Cerebellar cortex (tissue), 1 donor: Measurements from ENCODE around the gene TMBIM1.
A peak's percentile ranks its signal among the peaks of the same experiment; 100 is the strongest.
"Not testable (repeated sequence)": the region's sequence is repeated elsewhere in the genome, so short reads cannot be mapped to it uniquely, and the experiment has no call there.

Source experiments
- DNase-seq: peaks from one replicate; pipeline ENCODE4 v3.0.0-alpha.2; 2015; ENCODE audit warnings: low spot score

Gene TMBIM1

DNA sequence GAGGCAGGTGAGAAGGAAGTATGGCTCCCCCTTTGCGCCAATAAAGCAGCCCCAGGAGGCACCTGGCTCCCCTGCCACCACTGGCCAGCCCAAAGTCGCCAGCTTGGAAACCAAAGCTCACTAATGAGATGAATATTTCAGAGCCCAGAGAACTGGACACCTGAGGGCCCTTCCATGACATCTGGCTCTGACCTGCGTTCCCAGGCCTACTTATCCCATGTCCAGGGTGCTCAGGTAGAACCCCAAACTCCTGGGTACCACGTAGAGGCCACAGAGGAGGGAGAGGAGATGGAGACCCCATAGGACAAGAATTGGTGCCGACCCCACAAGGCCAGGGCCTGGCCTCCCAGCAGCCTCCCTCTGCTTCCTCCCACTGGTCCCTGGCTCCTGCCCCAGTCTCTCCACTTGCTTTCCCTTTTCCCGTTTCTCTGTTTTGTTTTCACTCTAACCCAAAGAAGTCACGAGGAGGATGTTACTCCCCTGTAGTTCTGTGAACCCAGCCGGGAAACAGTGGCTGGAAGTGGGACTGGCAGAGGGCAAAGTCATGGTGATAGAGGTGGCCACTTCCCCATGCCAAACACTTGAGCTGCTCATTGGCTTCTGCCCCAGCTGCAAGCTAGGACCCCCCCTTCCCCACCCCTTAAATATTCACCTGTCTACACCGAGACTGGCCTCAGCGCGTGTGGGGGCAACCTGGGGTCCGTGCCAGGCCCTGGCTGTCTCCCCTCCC lies 820 bp downstream of the TMBIM1 start:
- no peak for DNase-seq

DNA sequence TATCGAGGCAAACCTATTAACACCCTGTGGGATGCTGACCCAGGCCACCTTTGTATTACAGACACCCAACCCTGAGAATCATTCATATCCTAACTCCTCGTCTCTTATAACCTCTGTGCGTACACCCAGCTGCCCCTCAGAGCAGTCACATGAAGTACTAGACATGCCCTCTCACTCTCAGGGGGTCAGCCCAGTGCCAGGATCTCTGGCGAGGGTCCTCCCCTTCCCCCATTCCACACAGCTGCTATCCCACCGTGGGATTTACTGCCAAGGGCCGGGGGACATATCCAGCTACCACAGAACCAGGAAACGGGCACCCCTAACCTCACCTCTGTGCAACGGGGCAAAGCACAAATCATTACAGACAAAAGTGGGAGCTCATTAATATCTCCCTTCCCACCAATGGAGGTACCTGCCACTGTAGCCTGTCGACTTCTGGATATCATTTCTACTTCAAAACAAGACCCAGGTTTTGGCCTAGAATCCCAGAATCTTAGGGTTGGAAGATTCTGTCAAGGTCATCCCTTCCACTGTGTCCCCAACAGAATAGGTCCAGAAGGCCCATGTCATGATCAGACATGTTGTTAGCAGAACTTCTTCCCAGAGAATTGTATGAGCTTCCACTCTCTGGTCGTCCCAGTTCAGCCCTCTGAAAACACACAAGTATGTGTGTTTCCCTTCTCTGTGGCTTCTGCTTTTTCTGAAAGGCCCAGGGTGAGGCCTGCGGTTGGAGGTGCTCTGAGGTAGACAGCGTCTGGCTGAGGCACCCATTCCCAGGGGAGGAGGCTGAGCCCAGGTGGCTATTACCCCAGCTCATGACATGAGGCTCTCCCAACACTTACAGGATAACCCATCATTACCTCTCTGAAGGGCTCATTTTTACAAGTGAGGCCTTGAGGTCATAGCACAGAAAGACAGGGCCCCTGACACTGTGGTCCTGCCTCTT lies 1.7 kb downstream of the TMBIM1 start:
- DNase-seq = peak; percentile 16

DNA sequence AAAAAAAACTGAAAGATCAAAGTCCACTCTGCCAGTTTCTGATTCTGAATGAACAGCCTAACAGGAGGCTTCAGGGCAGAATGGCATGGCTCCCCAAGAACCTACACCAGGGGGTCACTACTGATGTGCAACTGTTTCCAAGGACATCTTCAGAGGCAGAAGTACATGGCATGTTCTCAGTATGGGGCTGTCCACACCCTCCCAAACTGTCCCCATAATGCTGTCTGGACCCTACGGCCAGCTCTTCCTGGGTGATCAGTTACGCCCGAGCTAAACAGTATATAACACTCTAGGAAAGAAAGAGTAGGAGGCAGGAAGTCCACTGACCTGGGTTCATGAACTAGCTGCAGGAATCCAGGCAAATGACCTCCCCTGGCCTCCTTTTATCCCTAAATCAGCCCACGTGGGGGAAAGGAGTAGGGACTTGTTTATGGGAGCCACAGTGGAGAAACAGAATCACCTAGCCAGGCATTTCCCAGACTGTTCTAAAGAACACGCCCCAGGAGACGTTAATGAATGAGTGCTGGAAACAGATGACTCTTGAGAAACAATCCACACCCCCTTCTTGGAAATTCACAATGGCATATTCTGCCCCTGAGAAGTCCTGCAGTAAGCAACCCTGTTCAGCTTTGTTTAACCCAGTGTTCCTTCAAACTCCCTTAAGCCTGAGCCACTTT lies 2.5 kb downstream of the TMBIM1 start:
- DNase-seq = peak; percentile 22

DNA sequence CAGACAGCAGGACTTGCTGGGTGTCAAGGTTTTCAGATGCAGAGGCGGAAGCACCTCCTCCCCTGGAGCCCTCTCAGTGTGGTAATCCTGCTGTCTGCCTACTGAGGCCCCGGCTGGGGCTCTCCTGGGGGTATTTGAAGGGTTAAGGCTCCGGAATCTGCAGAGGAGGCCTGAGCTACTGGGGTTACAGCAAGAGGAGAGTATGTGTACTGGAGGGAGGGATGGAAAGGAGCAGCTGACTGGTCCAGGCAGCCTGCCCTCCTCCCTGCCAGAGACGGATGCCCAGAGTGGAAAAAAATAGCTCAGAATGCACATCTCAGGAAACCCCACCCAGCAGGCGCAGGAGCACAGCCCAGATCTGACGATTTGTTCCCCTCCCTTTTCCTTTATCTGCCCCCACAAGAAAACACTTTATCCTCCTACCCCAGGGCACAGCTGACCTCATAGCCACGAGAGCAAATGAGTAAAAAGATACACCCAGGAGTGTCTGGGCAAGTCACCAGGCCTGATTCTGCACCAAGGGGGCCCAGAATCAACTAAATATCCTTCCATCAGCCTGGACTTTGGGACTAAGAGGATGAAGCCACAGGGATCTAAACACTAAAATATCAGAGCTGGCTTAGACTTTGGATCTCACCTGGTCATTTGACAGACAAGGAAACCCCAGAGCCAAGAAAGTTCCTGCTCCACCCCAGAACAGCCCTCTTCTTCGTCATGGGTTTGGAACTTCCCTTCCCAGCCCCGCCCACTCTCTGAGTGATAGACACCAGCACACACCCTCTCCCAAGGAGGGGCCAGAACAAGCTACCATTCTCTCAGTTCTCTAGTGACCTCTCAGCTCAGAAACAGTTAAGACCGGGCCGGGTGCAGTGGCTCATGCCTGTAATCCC lies 5.5 kb downstream of the TMBIM1 start:
- peak; percentile 96 for DNase-seq

DNA sequence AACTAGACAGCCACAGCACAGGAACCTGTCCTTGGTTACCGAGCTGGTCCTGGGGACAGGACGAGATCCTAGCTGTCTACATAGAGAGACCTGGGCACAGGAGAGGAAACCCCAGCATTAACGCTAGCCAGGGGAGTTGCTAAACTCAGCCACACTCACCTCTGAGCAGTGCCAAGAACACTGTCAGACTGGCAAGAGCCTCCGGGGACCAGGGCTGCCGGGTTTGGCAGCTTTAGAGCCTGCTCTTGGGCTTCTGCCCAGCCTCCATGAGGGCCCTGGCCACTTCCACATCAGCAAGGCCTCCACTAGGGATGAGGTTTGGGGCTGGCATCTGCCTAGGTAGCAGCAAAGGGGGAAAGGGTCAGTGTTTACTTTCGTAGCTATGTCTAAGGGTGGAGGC lies 6.7 kb downstream of the TMBIM1 start:
- DNase-seq = no peak

DNA sequence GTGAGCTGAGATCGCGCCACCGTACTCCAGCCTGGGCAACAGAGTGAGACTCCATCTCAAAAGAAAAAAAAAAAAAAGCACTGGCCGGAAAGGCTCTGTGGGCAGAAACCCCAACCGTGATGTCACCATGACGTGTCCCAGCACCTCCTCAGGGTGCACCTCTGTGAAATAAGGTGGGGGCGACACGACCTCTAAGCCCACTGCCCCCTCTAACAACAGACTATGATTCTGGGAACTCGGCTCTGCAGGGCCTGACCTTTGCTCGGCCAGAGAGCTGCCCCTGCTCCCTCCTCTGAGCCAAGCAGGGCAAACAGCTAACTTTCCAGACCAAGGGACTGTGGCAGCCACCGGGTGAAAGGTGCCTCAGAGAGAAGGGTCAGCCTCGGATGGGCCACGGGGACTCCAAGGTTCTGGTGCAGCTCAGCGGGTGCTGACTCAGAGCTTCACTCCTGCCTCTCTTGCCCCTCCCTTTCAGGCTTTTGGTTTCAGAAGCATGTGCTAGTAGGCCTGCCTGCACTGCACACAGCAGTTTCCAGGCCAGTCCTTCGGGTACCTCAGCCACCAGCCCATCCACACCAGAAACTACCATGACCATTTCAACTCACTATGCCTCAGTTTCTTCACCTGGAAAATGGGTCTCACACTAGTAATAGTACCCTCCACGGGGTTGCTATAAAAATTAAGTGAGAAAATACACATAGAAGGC lies 8.0 kb downstream of the TMBIM1 start:
- DNase-seq = no peak

DNA sequence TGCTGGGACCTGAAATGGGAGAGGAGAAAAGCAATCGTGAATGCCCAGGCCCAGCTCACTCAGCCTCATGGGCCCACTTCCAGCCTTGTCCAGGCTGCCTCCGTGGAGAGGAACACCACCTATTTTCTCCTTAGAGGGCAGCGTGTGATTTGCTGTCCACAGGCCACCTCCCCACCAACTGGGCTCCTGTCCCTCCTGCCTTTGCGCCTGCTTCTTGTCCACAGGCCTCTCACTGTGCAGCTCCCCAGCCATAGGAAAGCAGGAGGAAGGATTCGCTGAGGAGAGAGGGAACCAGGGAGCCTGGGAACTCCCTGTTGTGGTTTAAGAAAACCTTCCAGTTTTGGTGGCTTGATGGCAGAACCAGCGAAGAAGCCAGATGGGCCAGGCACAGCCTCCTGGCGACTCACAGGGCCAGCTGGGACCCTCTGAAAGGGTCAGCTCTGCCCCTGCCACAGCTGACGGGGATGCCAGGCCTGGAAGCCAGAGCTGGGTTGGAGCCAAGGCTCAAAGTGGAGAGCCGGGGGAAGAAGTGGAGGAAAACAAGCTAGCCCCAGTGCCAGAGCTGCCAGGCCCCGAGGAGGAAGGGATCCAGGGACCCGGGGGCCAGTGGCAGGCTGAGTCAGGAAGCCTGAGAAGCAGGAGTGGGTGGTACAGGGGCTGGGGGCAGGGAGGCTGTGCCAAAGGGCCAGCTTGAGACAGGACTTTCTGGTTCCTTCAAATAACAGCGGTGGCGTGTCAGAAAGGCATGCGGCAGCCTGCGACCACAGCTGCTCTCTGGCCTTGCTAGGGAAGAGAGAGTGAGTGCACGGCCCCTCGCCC lies 9.9 kb downstream of the TMBIM1 start:
- DNase-seq = peak; percentile 75

DNA sequence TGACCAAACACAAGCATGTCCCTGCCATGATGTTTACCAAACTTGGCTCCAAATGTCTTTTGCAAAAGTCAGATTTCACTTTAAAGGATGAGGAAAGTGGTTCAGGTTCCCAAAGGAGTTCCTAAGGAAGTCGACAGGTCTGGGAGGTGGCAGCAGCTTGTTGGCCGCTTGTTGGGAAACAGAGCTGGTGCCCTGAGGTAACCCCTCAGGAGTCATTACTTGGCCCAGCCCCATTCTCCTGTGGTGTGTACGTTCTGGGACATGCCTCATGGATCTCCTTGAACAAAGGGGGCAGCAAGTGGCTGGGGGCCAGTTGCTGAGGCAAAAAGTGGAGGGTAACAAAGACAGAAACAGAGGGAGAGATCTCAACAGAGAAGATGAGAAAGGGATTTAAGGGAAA lies 10.9 kb downstream of the TMBIM1 start:
- no peak for DNase-seq

DNA sequence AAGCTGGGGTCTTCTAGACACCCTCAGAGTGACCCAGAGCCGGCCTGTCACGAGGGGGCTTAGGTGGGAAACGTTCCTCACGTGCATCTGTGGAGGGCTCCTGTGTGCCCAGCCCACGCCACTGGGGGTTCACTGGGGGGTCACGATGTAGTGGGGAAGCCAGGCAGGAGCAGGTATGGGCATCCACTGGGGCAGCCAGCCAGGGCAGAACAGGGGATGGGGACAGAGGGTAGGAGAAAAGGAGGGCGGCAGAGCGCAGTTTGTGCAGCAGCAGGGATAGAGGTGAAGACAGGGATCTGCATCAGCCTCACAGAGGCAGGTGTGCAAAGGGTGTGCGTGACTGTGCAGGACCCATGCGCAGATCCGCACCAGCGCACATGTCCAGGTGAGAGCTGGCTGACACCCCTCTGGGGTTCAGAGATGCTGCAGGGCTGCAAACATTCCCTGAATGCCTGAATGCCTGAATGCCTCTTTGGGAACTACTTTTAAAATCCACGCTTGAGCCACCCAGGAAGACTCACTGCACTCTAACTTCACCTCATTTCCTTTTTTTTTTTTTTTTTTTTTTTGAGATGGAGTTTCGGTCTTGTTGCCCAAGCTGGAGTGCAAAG lies 11.9 kb downstream of the TMBIM1 start:
- no peak for DNase-seq

DNA sequence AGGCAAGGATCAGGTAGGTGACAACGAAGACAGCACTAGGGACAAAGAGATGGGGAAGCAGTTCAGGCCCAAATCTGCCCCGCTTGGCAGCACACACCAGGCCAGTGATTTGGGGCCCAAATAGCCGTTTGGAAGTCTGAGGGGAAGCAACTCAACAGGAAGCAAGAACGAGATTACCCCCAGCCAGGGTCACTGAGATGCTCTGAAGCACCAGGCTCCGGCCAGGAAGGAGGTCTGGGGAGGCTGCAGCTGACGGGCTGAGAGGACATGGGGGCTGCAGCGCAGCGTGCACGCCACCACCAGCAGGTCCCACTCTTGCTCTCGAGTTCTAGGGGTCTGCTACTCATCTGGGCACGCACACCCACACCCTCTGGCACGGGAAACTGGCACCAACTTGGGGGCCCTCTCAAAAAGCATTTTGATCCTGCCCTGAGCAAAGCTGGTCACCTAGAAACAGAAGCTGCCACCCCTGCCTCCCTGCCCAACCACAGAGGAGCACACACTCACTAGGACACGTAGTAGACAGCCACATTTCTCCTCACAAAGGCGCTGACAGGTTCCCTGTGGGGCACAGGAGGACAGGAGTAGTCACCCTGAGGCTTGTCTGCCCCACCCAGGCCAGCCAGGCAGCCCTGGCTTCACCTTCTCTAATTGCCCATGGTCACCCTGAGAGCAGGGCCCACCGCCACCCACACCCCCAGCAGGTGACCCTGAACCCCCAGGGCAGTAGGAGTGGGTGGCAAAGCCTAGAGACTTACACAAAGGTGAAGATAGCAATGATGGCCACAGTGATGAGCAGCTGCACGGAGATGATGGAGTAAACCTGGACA lies 13.6 kb downstream of the TMBIM1 start:
- no peak for DNase-seq

DNA sequence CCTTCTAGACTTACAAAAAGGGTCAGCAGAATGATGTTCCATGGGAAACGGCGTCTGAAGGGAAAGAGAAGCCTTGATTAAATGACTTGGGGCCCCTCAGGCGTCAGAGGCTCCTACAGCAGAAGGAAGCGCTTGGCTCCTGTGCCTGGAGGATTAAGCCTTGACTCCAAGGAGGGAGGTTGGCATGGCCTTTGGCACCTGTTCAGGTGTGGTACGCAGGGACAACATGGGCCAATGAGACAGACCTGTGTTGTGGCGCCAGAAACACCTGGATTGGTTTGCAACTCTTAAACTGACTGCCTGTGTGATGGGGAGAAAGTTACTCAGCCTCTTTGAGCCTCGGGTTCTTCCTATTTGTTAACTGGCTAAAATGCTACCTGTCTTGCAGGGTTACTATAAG lies 14.4 kb downstream of the TMBIM1 start:
- DNase-seq = no peak

DNA sequence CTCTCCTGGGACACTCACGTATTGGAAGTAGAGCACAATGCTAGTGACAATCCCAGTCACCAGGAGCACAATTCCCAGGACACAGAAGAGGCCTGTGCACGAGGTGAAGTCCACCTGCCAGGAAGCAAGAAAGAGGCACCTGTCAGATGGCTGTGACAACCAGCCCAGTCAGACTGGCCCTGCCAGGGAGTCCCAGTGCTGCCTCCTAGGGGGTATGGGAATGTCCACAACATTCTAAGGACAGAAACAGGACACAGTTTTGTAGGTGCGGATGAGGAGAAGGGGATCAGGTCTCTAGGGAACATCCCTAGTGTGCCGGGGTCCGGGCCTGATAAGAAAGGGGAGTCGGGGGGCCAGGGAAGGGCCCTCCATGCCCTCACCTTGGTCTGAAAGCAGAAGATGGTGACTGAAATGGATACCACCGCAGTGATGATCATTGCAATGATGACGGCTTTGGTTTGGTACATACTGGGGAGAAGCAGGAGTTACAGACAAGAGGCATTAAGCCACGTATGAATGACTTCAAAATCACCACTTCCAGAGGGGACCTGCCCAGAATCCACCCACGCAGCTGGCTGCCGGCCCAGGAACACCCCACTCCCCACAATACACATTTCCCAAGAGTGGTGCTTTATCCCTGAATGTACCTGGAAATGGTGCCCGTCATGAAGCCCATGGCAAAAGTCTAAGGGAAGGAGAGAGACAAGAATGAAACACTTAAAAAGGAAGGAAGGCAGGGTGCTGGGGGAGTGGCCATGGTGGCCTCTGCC lies 15.1 kb downstream of the TMBIM1 start:
- DNase-seq = no peak

DNA sequence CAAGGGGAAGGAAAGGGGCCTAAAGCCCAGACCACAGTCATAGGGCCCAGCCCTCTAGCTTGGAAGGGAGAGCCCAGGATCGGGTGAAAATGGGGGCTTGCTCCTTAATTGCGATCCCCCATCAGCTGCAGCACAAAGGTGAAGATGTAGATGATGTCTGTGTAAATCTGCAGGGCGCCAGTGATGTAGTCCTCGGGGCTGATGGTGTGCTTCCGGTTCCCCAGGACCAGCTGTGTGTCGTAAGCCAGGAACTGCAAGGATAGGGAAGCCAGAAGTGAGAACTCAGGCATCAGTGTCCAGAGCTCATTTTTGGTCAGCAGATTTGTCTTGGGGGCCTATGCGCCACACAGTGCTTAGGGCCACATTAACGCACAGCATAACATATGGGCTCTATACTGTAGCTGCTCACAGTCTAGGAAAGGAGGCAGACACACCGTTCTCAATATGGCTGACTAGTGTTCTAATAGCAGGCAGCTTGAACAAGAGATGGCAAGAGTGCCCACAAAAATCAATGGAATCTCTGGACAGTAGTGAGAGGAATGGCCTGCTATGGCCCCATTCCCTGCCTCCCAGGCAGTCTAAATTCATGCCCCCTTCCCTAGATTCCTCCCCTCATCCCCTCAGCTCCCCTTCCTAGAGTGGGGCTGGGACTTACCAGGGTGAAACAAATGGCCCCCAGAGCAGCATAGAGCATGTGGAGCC lies 16.8 kb downstream of the TMBIM1 start:
- DNase-seq = no peak

DNA sequence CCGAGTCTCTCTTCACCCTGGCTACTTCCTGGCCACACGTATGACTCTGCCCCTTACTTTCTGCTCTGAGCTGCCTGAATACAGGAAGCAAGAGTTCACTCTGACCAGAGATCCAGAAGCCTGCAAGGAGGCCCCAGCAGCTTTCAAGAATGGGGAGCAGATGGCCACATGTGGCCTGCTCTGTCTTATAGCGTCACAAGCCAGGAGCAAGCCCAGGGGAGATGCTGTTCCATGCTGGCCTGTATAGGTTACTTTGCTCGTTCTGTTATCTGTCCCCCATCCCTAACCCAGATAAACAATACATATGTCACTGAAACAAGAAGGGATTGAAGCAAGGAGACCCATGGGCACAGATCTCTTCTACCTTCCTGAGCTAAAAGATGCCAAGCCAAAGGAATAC lies 17.7 kb downstream of the TMBIM1 start:
- DNase-seq = no peak

DNA sequence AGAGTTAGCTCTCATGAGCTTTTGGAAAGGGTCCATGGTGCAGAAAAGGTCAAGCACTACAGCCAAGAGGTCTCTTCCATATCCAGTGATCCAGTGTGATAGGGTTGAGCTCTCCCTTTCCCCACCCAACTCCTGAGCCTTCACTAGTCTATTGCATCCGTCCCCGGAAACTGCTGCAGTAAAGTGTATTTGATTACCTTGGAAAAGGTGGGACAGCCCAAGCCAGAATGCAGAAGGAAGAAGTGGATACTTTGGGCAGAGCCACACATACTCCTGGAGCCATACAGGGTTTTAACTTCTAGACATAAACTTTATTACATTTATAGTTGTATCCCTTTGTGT lies 18.4 kb downstream of the TMBIM1 start:
- DNase-seq = no peak

DNA sequence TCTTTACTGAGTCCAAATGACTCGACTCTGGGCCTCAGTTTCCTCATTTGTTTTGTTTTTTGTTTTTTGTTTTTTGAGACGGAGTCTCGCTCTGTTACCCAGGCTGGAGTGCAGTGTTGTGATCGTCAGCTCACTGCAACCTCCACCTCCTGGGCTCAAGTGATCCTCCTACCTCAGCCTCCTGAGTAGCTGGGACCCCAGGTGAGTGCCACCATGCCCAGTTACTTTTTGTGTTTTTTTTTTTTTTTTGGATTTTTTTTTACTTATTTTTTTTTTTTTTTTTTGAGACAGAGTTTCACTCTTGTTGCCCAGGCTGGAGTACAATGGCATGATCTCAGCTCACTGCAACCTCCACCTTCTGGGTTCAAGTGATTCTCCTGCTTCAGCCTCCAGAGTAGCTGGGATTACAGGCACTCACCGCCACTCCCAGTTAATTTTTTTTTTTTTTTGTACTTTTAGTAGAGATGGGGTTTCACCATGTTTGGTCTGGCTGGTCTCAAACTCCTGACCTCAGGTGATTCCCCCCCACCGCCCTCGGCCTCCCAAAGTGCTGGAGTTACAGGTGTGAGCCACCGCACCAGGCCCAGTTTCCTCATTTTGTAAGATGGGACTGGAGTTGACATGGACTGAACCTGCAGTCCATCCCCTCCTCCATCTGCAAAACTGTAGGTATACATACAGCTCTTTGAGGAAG lies 18.9 kb downstream of the TMBIM1 start:
- not testable (repeated sequence) for DNase-seq
